ENCODE measurements around the gene EIF4G1. TPM values are rescaled to one million over a fixed set of nuclear protein-coding genes. Genes with fewer than 3 reads are reported as not detected.

EIF4G1 gene
- total RNA-seq, 1 experiment from 2014 or later, result 522 TPM

DNA sequence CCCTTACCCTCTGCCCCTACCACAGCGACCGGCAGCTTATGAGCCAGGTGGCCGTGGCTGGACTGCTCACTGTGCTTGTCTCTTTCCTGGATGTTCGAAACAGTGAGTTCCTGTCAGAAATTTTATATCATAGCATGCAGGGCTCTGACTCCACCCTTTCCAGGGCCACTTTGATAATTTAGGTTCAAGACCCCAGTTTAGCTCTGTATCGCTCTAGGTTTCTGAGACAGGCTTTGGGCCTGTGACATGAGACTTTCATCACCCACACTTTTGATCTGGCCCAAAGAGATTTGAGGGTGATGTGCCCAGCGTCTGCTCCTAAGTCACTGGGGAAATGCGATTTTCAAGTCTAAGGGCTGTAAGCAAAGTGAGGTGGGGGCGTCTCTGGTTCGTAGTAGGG is 6.5 kb upstream of the EIF4G1 start:
- H3K27me3 Mint-ChIP-seq (ENCODE audit: insufficient read depth, unreplicated experiment), result no peaks in the 10 kb centered on the region
- H3K9me3 Mint-ChIP-seq (ENCODE audit: unreplicated experiment), result no peaks in the 10 kb centered on the region
- CTCF ChIA-PET, result no interaction called here
- DNase-seq (ENCODE audit: unreplicated experiment), result no peak
- H3K4me1 Mint-ChIP-seq (ENCODE audit: insufficient read depth, unreplicated experiment), result no peaks in the 10 kb centered on the region
- no peak for TF ChIP-seq CTCF (IDR thresholded peaks at IDR 0.05; ENCODE audit: unreplicated experiment)
- H3K36me3 Mint-ChIP-seq (ENCODE audit: insufficient read depth, unreplicated experiment), result peaks cover 65% of the 10 kb centered on the region
- no TSS peak for BruUV-seq (replicated peaks)
- POLR2A ChIA-PET, result interaction anchor here (0.6 kb wide), 1 partner anchor 162 kb away, joined by 4 read pairs; no protein-coding TSS in a partner anchor
- intact Hi-C loops (cut with micrococcal nuclease), result no loop called here
- no peak overlapping the region for H3K4me3 Mint-ChIP-seq (ENCODE audit: unreplicated experiment)
- no peak overlapping the region for H3K27ac Mint-ChIP-seq (ENCODE audit: low read depth, unreplicated experiment)

- H3K4me1 Mint-ChIP-seq (ENCODE audit: insufficient read depth, unreplicated experiment), result no peaks in the 10 kb centered on the region
- no peak overlapping the region for H3K4me3 Mint-ChIP-seq (ENCODE audit: unreplicated experiment)
Observed at GRCh38 chr3:184308744-184309143, 5.7 kb upstream of the EIF4G1 start.

GRCh38 chr3:184311633-184312032 is 2.8 kb upstream of the EIF4G1 start:
- CTCF ChIA-PET, result interaction anchor here (0.6 to 1.2 kb wide), 2 partner anchors 34 to 42 kb away, joined by 3 to 4 read pairs; no protein-coding TSS in a partner anchor
- no peaks in the 10 kb centered on the region for H3K9me3 Mint-ChIP-seq (ENCODE audit: unreplicated experiment)
- intact Hi-C loops (cut with micrococcal nuclease), result no loop called here
- no peak for TF ChIP-seq CTCF (IDR thresholded peaks at IDR 0.05; ENCODE audit: unreplicated experiment)
- peaks cover 40% of the 10 kb centered on the region for H3K36me3 Mint-ChIP-seq (ENCODE audit: insufficient read depth, unreplicated experiment)
- POLR2A ChIA-PET, result interaction anchor here (1.1 to 2.2 kb wide), 2 partner anchors 12 to 50 kb away, joined by 4 to 9 read pairs; partner anchors contain the start of genes CLCN2, POLR2H and PSMD2
- H3K27ac Mint-ChIP-seq (ENCODE audit: low read depth, unreplicated experiment), result no peak overlapping the region
- H3K27me3 Mint-ChIP-seq (ENCODE audit: insufficient read depth, unreplicated experiment), result no peaks in the 10 kb centered on the region
- no TSS peak for BruUV-seq (replicated peaks)
- H3K4me1 Mint-ChIP-seq (ENCODE audit: insufficient read depth, unreplicated experiment), result peaks cover 6% of the 10 kb centered on the region
- DNase-seq (ENCODE audit: unreplicated experiment), result no peak
- H3K4me3 Mint-ChIP-seq (ENCODE audit: unreplicated experiment), result no peak overlapping the region

More at GRCh38 chr3:184308744-184309143, 5.7 kb upstream of the EIF4G1 start:
- CTCF ChIA-PET, result no interaction called here
- Mint-ChIP-seq H3K27me3 (ENCODE audit: insufficient read depth, unreplicated experiment) (no peaks in the 10 kb centered on the region), H3K36me3 (ENCODE audit: insufficient read depth, unreplicated experiment) (peaks cover 57% of the 10 kb centered on the region), H3K27ac (ENCODE audit: low read depth, unreplicated experiment) (no peak overlapping the region), H3K9me3 (ENCODE audit: unreplicated experiment) (no peaks in the 10 kb centered on the region)
- DNase-seq (ENCODE audit: unreplicated experiment), result no peak
- intact Hi-C loops (cut with micrococcal nuclease), result no loop called here
- no peak for TF ChIP-seq CTCF (IDR thresholded peaks at IDR 0.05; ENCODE audit: unreplicated experiment)
- BruUV-seq (replicated peaks), result TSS peak; percentile 48
- POLR2A ChIA-PET, result no interaction called here

DNA sequence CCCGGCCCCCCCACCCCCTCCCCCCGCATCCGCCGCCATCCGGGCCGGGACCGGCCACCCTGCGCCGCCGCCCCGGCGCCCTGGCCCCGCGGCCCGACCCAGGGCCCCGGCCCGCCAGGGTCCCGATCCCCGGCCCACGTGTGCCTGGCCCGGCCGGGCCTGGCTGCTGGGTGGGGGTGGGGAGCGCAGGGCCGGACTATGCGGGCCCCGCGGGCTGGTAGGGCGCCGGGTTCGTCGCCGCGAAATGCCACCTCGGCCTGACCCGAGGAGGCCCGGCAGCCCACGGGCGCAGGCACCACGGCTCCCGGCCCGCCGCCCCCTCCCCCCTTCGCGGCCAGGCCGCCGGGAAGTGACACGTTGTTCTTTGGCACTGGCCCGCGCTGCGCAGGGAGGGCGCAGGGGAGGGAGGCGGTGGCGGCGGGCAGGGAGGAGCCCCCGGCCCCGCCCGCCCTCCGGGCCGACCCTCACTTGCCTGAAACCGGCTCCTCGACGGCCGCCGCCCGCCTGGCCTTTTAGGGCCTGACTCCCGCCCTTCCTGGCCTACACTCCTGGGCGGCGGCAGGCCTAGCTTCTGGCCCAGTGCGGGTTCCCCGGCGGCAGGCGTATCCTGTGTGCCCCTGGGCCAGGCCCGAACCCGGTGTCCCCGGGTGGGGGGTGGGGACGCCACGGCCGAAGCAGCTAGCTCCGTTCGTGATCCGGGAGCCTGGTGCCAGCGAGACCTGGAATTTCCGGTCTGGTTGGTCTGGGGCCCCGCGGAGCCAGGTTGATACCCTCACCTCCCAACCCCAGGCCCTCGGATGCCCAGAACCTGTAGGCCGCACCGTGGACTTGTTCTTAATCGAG is 515 bp downstream of the EIF4G1 start:
- TF ChIP-seq CTCF (IDR thresholded peaks at IDR 0.05; ENCODE audit: unreplicated experiment), result no peak
- Mint-ChIP-seq H3K4me3 (ENCODE audit: unreplicated experiment) (peak overlapping the region; percentile 87), H3K27me3 (ENCODE audit: insufficient read depth, unreplicated experiment) (no peaks in the 10 kb centered on the region), H3K4me1 (ENCODE audit: insufficient read depth, unreplicated experiment) (peaks cover 33% of the 10 kb centered on the region), H3K36me3 (ENCODE audit: insufficient read depth, unreplicated experiment) (peaks cover 42% of the 10 kb centered on the region), H3K9me3 (ENCODE audit: unreplicated experiment) (no peaks in the 10 kb centered on the region), H3K27ac (ENCODE audit: low read depth, unreplicated experiment) (peak overlapping the region; percentile 88)
- CTCF ChIA-PET, result interaction anchor here (1.7 kb wide), 1 partner anchor 9 kb away, joined by 7 read pairs; no protein-coding TSS in a partner anchor
- no TSS peak for BruUV-seq (replicated peaks)
- POLR2A ChIA-PET, result interaction anchor here (0.7 to 2.7 kb wide), 6 partner anchors 15 to 428 kb away, joined by 3 to 12 read pairs (median 4); partner anchors contain the start of genes CLCN2, FAM131A, POLR2H and PSMD2
- DNase-seq (ENCODE audit: unreplicated experiment), result peak; percentile 75
- intact Hi-C loops (cut with micrococcal nuclease), result loop anchor here (2.0 kb wide), 1 partner anchor 48 kb away; no protein-coding TSS in a partner anchor

Data from MCF 10A (cell line).